HG03558 (cell line): ENCODE results near the gene RSPO4.

Source experiments
- ATAC-seq: cut with Tn5 transposase; IDR thresholded peaks from one replicate; pipeline ENCODE4 v1.9.1; 2021; ENCODE audit warnings: moderate number of reproducible peaks; ENCODE audit not compliant: unreplicated experiment; ENCODE audit errors: extremely low read depth

RSPO4 gene

DNA sequence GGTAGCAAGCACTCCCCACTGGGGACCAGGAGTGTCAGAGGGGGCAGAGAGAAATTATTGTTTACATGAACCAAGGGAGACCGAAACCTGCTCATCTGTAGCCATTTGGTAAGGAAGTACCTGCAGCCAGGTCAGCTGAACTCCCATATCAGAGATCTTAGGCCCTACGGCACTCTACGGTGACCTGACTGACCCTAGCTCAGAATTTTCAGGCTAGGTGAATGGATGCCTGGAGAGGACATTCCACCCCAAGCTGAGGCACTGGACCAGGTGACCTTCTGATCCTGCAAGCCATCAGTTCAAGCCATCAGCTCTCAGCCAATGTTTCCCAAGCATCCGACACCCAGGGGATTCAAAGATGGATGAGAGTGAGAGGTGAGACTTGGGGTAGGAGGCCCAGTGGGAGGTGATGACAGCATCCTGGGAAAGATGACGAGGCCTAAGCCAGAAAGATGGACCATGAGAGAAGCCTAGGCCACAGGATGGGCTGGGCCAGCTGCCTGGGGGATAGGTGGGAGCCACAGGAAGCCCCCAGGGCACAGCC, 88.7 kb downstream of the RSPO4 start:
- ATAC-seq, result no peak

DNA sequence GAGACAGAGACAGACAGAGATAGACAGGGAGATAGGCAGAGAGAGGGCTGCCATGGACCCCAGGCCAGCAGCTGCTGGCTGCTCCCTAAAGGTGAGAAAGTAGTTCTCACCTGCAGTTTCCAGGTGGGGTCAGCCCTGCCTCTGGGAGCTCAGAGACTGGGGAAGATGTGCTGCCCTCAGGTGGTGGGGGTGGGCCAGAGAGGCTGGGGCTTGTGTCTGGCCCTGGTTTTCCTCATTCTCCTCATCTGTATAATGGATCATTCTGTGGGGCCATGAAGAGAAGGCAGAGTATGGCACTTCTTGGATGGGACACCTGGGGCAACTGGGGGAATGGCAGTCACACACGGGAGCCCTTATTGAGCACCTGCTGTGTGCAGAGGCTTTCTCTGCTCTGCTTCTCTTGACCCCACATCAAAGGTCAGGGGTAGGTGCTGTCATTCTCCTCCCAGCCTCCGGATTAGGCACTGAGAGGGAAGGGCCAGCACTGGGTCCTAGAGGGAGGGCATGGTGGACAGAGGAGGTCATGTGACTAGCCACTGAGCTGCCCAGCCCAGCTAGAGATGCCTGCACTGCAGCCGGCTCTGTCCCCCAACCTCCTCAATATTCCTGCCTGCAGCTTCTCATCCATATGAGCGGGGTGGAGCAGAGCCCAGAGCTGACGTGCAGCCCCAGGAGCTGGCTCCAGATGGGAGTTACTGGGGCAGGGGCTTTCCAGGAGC, 90.1 kb downstream of the RSPO4 start:
- ATAC-seq, result no peak

DNA sequence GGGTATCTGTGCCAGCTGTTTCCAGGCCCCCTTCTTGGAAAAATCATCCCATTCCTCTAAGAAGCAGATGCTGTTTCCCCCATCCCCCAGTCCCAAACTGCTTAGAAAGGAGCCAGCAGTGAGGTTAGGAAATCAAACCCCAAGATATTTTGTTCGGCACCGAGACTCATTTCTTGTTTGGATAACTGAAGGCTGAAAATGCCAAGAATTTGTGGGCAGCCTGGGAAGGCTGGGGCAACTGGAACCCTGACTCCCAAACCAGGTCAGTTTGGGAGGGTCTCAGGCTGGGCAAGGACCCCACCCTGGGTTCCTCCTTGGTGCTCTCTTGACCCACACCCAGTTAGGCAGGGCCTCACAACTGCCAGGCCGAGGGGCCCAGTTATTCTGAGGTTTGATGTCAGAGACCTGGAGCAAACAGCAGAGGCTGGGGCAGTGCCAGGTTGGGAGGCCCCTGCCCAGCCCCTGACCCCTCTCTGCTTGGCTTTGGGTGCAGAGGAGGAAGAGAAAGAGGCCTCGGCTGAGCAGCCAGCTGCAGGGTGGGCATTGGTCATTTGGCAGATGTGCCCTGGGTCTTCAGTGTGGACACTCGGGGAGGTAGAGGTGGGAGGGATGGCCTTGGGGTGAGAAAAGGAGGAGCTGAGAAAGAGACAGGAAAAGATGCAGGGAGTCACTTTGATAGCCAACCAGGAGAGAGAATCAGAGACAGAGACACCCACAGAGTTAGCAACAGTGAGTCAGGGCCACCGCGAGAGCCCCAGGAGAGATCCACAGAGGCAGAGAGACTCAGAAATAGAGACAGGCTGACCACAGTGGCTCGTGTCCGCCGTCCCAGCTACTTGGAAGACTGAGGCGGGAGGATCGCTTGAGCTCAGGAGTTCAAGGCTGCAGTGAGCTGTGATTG, 91.0 kb downstream of the RSPO4 start:
- no peak for ATAC-seq

DNA sequence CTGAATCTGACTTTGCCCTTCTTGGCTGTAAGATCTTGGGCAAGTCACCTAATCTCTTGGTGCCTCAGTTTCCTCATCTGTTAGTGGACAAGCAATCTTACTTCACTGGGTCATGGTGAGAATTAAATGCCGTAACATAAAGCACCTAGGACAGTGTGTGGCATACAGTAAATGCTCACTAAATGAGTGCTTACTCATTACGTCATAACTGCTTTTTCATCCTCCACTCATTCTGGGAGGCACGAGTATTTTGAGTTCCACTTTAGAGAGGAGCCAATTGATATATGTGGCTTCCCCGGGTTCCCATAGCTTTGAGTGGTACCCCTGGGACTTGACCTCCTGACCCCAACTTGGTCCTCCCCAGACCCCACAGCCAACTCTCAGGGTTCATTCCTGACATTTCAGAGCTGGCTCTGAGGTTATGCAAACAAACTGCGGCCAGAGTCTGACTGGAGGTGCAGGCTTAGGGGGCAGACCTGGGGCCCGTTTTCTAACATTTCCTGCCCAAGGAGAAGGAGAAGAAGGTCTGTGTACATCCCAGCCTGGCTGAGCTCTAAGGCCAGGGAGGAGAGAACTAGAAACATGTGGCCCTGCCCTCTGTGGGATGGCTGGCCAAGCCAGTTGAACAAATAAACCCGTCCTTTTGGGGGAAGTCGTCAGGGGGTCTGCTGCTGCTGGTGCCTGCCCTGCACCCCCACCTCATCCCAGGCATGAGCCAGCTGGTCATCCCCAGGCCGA, 91.8 kb downstream of the RSPO4 start:
- ATAC-seq, result no peak

DNA sequence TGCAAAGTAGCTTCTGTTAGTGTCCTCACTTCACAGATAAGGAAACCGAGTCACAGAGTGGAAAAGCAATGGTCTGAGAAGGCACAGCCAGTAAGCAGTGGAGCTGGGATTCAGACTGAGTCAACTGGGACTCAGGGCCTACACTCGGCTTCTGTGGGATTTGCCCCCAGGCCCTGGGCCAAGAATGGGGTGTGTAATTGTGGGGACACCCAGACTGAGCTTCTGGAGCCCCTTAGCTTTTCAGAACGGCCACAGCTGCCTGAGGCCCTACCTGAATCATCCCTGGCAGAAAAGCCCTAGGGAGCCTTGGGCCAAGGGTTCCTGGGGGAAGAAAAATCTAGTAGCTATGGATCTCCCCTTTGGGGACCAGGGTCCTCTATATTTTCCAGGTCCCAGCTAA, 92.5 kb downstream of the RSPO4 start:
- ATAC-seq, result no peak
